HG02798 (cell line): ENCODE data around the gene MCC.

Experiments
- ATAC-seq: cut with Tn5 transposase; IDR thresholded peaks from one replicate; pipeline ENCODE4 v1.9.1; 2021; ENCODE audit warnings: mild to moderate bottlenecking; ENCODE audit not compliant: unreplicated experiment, poor library complexity

The MCC gene

GRCh38 chr5:113256671-113257452 lies 231.4 kb downstream of the MCC start:
- ATAC-seq = no peak

GRCh38 chr5:113255579-113256386 lies 232.5 kb downstream of the MCC start:
- ATAC-seq = no peak

GRCh38 chr5:113255105-113255504 lies 233.1 kb downstream of the MCC start:
- ATAC-seq = no peak

- ATAC-seq = no peak
Measured at GRCh38 chr5:113253037-113253436, 235.2 kb downstream of the MCC start.

- no peak for ATAC-seq
Measured at GRCh38 chr5:113252066-113252465, 236.2 kb downstream of the MCC start.

- no peak for ATAC-seq
Measured at GRCh38 chr5:113250341-113250953, 237.8 kb downstream of the MCC start.

GRCh38 chr5:113249206-113249605 lies 239.0 kb downstream of the MCC start:
- ATAC-seq = no peak

GRCh38 chr5:113246361-113246870 lies 241.8 kb downstream of the MCC start:
- no peak for ATAC-seq

GRCh38 chr5:113245427-113246225 lies 242.6 kb downstream of the MCC start:
- no peak for ATAC-seq

GRCh38 chr5:113244966-113245365 lies 243.3 kb downstream of the MCC start:
- ATAC-seq = no peak

- no peak for ATAC-seq
Measured at GRCh38 chr5:113243349-113243664, 244.9 kb downstream of the MCC start.

GRCh38 chr5:113242481-113243348 lies 245.5 kb downstream of the MCC start:
- no peak for ATAC-seq

- ATAC-seq = peak; percentile 66
Measured at GRCh38 chr5:113240951-113241726, 247.1 kb downstream of the MCC start.

- no peak for ATAC-seq
Measured at GRCh38 chr5:113240032-113240431, 248.2 kb downstream of the MCC start.

GRCh38 chr5:113237893-113238292 lies 250.4 kb downstream of the MCC start:
- ATAC-seq = no peak

- ATAC-seq = no peak
Measured at GRCh38 chr5:113236536-113237288, 251.5 kb downstream of the MCC start.

- ATAC-seq = no peak
Measured at GRCh38 chr5:113235884-113236283, 252.4 kb downstream of the MCC start.

- no peak for ATAC-seq
Measured at GRCh38 chr5:113234546-113234945, 253.7 kb downstream of the MCC start.
